Mucosa of rectum (tissue), 2 donors: ENCODE data around the gene ACTL7A.
"Not testable (repeated sequence)": the region's sequence is repeated elsewhere in the genome, so short reads cannot be mapped to it uniquely, and the experiment has no call there.

Experiments
- H3K27ac ChIP-seq, 2 donors: one replicate each; pipeline ENCODE4 v1.7.0; 2013; ENCODE audit warnings: inconsistent platforms in 2 of 2, low read depth in 2 of 2, low read length in 2 of 2
- H3K27me3 ChIP-seq, 2 donors: one replicate each; pipeline ENCODE4 v1.7.0; 2013; ENCODE audit warnings: low read length in 2 of 2; ENCODE audit not compliant: control insufficient read depth in 2 of 2, insufficient read depth in 2 of 2
- H3K36me3 ChIP-seq, 2 donors: one replicate each; pipeline ENCODE4 v1.7.0; 2013; ENCODE audit warnings: low read length in 2 of 2; ENCODE audit not compliant: control insufficient read depth in 2 of 2, insufficient read depth in 2 of 2
- H3K4me1 ChIP-seq, 2 donors: one replicate each; pipeline ENCODE4 v1.7.0; 2013; ENCODE audit warnings: low read length in 2 of 2, mild to moderate bottlenecking in 1 of 2; ENCODE audit not compliant: control insufficient read depth in 2 of 2, insufficient read depth in 2 of 2
- H3K4me3 ChIP-seq, 2 donors: one replicate each; pipeline ENCODE4 v1.7.0; 2013; ENCODE audit warnings: low read length in 2 of 2
- H3K9ac ChIP-seq, 2 donors: one replicate each; pipeline ENCODE4 v1.7.0; 2013; ENCODE audit warnings: low read length in 2 of 2, low read depth in 1 of 2, mild to moderate bottlenecking in 1 of 2
- H3K9me3 ChIP-seq, 2 donors: one replicate each; pipeline ENCODE4 v1.7.0; 2013; ENCODE audit warnings: low read length in 2 of 2; ENCODE audit not compliant: control insufficient read depth in 2 of 2
- donor health status: healthy.
- donor health status: Normal muscosa, but diverticular disease.

The ACTL7A gene

GRCh38 chr9:108889649-108890067, 27.6 kb downstream of the ACTL7A start:
- Histone ChIP-seq H3K36me3 (peaks cover 54 to 61% of the 10 kb centered on the region in 2 donors), H3K4me1 (peaks cover 0 to 2% of the 10 kb centered on the region in 2 donors), H3K27ac (no peak overlapping the region), H3K4me3 (no peak overlapping the region), H3K9ac (no peak overlapping the region), H3K27me3 (no peaks in the 10 kb centered on the region), H3K9me3 (no peaks in the 10 kb centered on the region)

GRCh38 chr9:108894225-108894997, 32.3 kb downstream of the ACTL7A start:
- Histone ChIP-seq H3K9ac (no peak overlapping the region), H3K27ac (no peak overlapping the region), H3K36me3 (peaks cover 65 to 82% of the 10 kb centered on the region in 2 donors), H3K27me3 (no peaks in the 10 kb centered on the region), H3K4me1 (no peaks in the 10 kb centered on the region), H3K9me3 (no peaks in the 10 kb centered on the region), H3K4me3 (no peak overlapping the region)

GRCh38 chr9:108897324-108898096, 35.4 kb downstream of the ACTL7A start:
- peaks cover 61 to 76% of the 10 kb centered on the region in 2 donors for H3K36me3 ChIP-seq
- H3K9ac ChIP-seq = no peak overlapping the region
- no peaks in the 10 kb centered on the region for H3K4me1 ChIP-seq
- no peak overlapping the region for H3K4me3 ChIP-seq
- no peak overlapping the region for H3K27ac ChIP-seq
- no peaks in the 10 kb centered on the region for H3K27me3 ChIP-seq
- H3K9me3 ChIP-seq = no peaks in the 10 kb centered on the region

GRCh38 chr9:108899023-108899695, 37.1 kb downstream of the ACTL7A start:
- H3K4me1 ChIP-seq, H3K9me3 ChIP-seq, H3K4me3 ChIP-seq, H3K9ac ChIP-seq, H3K27ac ChIP-seq, H3K27me3 ChIP-seq: not testable (repeated sequence)
- H3K36me3 ChIP-seq = peaks cover 60 to 74% of the 10 kb centered on the region in 2 donors

GRCh38 chr9:108900176-108900575, 38.1 kb downstream of the ACTL7A start:
- no peaks in the 10 kb centered on the region for H3K9me3 ChIP-seq
- no peak overlapping the region for H3K4me3 ChIP-seq
- no peaks in the 10 kb centered on the region for H3K27me3 ChIP-seq
- H3K4me1 ChIP-seq = no peaks in the 10 kb centered on the region
- no peak overlapping the region for H3K27ac ChIP-seq
- no peak overlapping the region for H3K9ac ChIP-seq
- H3K36me3 ChIP-seq = peaks cover 59 to 76% of the 10 kb centered on the region in 2 donors

- H3K36me3 ChIP-seq = peaks cover 57 to 78% of the 10 kb centered on the region in 2 donors
- H3K4me1 ChIP-seq = no peaks in the 10 kb centered on the region
- no peak overlapping the region for H3K4me3 ChIP-seq
- H3K27ac ChIP-seq = no peak overlapping the region
- H3K27me3 ChIP-seq = no peaks in the 10 kb centered on the region
- no peaks in the 10 kb centered on the region for H3K9me3 ChIP-seq
- no peak overlapping the region for H3K9ac ChIP-seq
Observed at GRCh38 chr9:108903420-108904103, 41.5 kb downstream of the ACTL7A start.

- H3K4me3 ChIP-seq = no peak overlapping the region
- H3K9ac ChIP-seq = no peak overlapping the region
- H3K9me3 ChIP-seq = no peaks in the 10 kb centered on the region
- H3K27me3 ChIP-seq = no peaks in the 10 kb centered on the region
- H3K4me1 ChIP-seq = no peaks in the 10 kb centered on the region
- H3K36me3 ChIP-seq = peaks cover 63 to 77% of the 10 kb centered on the region in 2 donors
- H3K27ac ChIP-seq = no peak overlapping the region
Observed at GRCh38 chr9:108904161-108904560, 42.1 kb downstream of the ACTL7A start.

- no peaks in the 10 kb centered on the region for H3K9me3 ChIP-seq
- H3K27ac ChIP-seq = no peak overlapping the region
- no peaks in the 10 kb centered on the region for H3K4me1 ChIP-seq
- H3K36me3 ChIP-seq = peaks cover 59 to 76% of the 10 kb centered on the region in 2 donors
- no peak overlapping the region for H3K9ac ChIP-seq
- no peak overlapping the region for H3K4me3 ChIP-seq
- H3K27me3 ChIP-seq = no peaks in the 10 kb centered on the region
Observed at GRCh38 chr9:108905494-108905893, 43.4 kb downstream of the ACTL7A start.

- Histone ChIP-seq H3K4me3 (no peak overlapping the region), H3K27me3 (no peaks in the 10 kb centered on the region), H3K9me3 (no peaks in the 10 kb centered on the region), H3K9ac (no peak overlapping the region), H3K36me3 (peaks cover 40 to 65% of the 10 kb centered on the region in 2 donors), H3K27ac (no peak overlapping the region), H3K4me1 (no peaks in the 10 kb centered on the region)
Observed at GRCh38 chr9:108910402-108910801, 48.3 kb downstream of the ACTL7A start.
